Mammary microvascular endothelial cell (primary cell): ENCODE data around the gene RAE1. TPM values are rescaled to one million over a fixed set of nuclear protein-coding genes. Genes with fewer than 3 reads are reported as not detected.

ENCODE experiments used
- total RNA-seq: library from RNA; depleted of rRNA; stranded (reverse); fragments of >200 nt; gene quantifications from 2 replicates; pipeline ENCODE4 v1.2.3, GENCODE V29; 2015

The RAE1 gene, protein sequence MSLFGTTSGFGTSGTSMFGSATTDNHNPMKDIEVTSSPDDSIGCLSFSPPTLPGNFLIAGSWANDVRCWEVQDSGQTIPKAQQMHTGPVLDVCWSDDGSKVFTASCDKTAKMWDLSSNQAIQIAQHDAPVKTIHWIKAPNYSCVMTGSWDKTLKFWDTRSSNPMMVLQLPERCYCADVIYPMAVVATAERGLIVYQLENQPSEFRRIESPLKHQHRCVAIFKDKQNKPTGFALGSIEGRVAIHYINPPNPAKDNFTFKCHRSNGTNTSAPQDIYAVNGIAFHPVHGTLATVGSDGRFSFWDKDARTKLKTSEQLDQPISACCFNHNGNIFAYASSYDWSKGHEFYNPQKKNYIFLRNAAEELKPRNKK
- 30.3 and 38.2 TPM in 2 replicates for total RNA-seq

DNA sequence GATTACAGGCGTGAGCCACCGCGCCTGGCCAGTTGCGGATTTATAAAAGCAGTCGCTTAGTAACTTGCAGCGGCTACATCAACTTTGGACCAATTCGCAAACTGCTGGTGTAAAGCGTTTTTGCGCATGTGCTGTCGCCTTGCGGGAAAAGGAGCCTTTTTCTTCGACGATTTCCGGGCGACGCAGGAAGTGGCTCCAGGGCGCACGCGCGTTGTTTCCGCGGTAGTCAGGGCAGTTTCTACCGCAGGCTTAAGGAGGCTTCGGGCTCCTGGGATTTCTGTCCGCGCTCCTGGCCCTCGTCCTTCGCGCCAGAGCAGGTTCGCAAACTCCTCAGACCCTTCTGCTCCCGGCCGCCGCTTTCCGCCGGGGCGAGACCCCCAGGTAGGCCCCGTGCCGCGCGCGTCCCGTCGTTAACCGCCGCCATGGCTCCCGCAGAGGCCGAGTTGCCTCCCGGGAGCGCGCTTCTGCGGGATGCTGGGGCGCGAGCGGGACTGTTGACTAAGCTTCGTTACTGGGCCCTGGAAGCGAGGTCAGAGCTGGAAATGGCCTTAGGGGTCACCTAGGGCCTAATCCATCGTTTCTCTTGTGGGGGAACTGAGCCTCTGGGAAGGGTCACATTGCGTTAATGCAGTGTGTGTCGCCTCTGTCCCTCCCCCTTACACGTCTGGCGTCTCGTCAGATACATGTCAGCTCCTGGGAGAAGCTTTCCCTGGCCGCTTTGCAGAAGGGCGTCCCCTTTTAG, at the start of gene RAE1:
RAE1 (plus strand) TSS at position 214 of the 742 bp plus-strand sequence. CDS start 2,784 bp downstream, outside the sequence.

DNA sequence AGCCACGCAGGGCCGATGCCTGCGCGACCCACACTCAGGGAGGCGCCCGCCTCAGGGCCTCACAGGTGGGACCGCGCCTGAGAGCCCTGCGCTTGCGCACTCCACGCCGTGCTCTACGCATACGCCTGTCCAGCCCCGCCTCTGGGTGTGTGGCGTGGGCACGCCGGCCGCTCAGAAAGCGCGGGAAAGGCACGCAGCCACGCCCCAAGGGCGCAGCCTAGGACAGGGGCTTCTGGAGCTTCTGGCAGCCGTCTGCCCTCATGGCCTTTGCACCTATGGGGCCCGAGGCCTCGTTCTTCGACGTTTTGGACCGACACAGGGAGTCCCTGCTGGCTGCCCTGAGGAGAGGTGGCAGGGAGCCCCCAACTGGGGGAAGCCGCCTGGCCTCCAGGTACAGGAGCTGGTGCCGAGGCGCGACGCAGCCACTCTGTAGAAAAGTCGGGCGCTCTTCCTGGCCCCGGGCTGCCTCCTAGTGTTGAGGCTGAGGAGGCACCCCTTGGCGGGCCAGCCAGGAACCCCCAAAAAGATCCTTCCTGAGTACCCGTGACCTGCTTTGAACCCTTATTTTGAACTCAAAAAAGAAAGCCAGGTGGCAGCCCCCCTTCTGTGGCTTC, 21.3 kb upstream of the RAE1 start, which contains the start of gene SPO11:
SPO11 (plus strand) TSS at position 196 of the 614 bp plus-strand sequence; CDS start at position 261, 65 bp downstream.

DNA sequence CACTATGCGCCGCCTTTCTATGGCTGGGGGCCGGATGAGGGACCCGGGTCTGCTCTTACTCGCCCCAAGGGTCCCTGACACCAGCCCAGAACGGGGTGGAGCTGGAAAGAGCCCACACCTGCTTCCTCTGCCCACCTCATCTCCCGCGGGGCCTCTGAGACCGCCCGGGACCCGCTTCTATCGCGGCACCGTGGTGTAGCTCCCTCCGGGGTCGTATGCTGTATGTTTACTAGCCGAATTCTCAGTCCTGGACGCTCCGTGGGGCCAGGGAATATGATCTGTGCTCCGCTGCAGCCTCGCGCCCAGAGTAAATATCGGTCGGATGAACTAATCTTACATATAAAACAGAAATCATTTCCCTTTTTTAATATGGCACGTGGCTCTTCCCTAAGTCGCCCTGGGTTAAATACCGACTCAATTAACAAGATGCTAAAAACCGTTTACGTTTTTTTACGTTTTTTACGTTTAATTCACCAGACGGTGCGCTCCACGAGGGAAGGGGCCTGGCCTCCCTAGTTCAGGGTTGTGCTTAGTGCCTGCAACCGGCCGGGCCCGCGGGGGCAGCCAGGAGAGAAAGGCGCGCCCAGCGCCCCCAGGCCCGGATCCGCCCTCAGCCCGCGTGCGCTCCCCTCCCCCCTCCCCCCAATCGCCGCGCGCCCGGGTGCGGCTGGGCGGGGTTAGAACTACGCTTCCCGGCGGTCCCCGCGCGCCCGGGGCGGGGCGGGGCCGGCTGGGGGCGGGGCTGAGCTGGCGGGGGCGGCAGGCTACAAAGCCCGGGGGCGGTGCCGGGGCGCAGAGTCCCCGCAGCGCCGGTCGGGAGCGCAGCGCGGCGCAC, 39.8 kb downstream of the RAE1 start, which contains the start of gene RBM38:
RBM38 (plus strand) TSS at position 793 of the 835 bp plus-strand sequence. CDS start 186 bp downstream, outside the sequence.

Other genes with a start within 250 kb of the RAE1 start
- gene BMP7, start 84.6 kb upstream of the RAE1 start, total RNA-seq, result not detected in 2 replicates
- not detected in 2 replicates for gene SPO11, start 21.5 kb upstream of the RAE1 start, total RNA-seq
- gene RBM38, start 40.1 kb downstream of the RAE1 start, total RNA-seq, result 35.5 and 40.7 TPM in 2 replicates
- gene CTCFL, start 173.9 kb downstream of the RAE1 start, total RNA-seq, result not detected in 2 replicates
- gene PCK1, start 209.9 kb downstream of the RAE1 start, total RNA-seq, result not detected in 2 replicates